ENCODE results near the gene RHOJ. TPM values are rescaled to one million over a fixed set of nuclear protein-coding genes. Genes with fewer than 3 reads are reported as not detected.
A peak's percentile ranks its signal among the peaks of the same experiment; 100 is the strongest.

The RHOJ gene
- total RNA-seq, 2 donors from 2014 or later: 2.5 to 6.6 TPM

GRCh38 chr14:63212209-63212608 is 8.0 kb downstream of the RHOJ start:
- H3K27me3 ChIP-seq (replicated peaks; ENCODE audit: insufficient read depth): no peaks in the 10 kb centered on the region
- no peaks in the 10 kb centered on the region for H3K4me1 ChIP-seq (replicated peaks)
- WGBS: 74% methylated on average over 2 of the region's 2 CpGs
- H3K4me3 ChIP-seq: no peak overlapping the region
- H3K27ac ChIP-seq: no peak overlapping the region
- DNase-seq (ENCODE audit: low spot score): no peak
- H3K9me3 ChIP-seq: no peaks in the 10 kb centered on the region
- intact Hi-C loops (cut with DNase I): no loop called here
- TF ChIP-seq POLR2AphosphoS5 (IDR thresholded peaks at IDR 0.05) (no peak), CTCF (IDR thresholded peaks at IDR 0.05) (no peak), POLR2A (IDR thresholded peaks at IDR 0.05) (no peak)
- no peaks in the 10 kb centered on the region for H3K36me3 ChIP-seq

- H3K9me3 ChIP-seq: no peaks in the 10 kb centered on the region
- H3K36me3 ChIP-seq: no peaks in the 10 kb centered on the region
- intact Hi-C loops (cut with DNase I): no loop called here
- no peak for DNase-seq (ENCODE audit: low spot score)
- H3K4me1 ChIP-seq (replicated peaks): no peaks in the 10 kb centered on the region
- WGBS: 96% methylated on average over 2 of the region's 2 CpGs
- no peak overlapping the region for H3K27ac ChIP-seq
- no peaks in the 10 kb centered on the region for H3K27me3 ChIP-seq (replicated peaks; ENCODE audit: insufficient read depth)
- TF ChIP-seq POLR2A (IDR thresholded peaks at IDR 0.05) (no peak), CTCF (IDR thresholded peaks at IDR 0.05) (no peak), POLR2AphosphoS5 (IDR thresholded peaks at IDR 0.05) (no peak)
- no peak overlapping the region for H3K4me3 ChIP-seq
These were observed 8.7 kb downstream of the RHOJ start for GRCh38 chr14:63212776-63213500.

GRCh38 chr14:63214417-63215196 is 10.4 kb downstream of the RHOJ start:
- no peak for DNase-seq (ENCODE audit: low spot score)
- no peak overlapping the region for H3K27ac ChIP-seq
- 72% methylated on average over 5 of the region's 5 CpGs for WGBS
- no peak overlapping the region for H3K4me3 ChIP-seq
- no peaks in the 10 kb centered on the region for H3K4me1 ChIP-seq (replicated peaks)
- no peaks in the 10 kb centered on the region for H3K9me3 ChIP-seq
- intact Hi-C loops (cut with DNase I): no loop called here
- no peaks in the 10 kb centered on the region for H3K27me3 ChIP-seq (replicated peaks; ENCODE audit: insufficient read depth)
- no peak for TF ChIP-seq POLR2AphosphoS5 (IDR thresholded peaks at IDR 0.05)
- no peak for TF ChIP-seq CTCF (IDR thresholded peaks at IDR 0.05)
- no peaks in the 10 kb centered on the region for H3K36me3 ChIP-seq

GRCh38 chr14:63220526-63220925 is 16.3 kb downstream of the RHOJ start:
- H3K27ac ChIP-seq: no peak overlapping the region
- WGBS: 17% methylated on average over 3 of the region's 3 CpGs

More at GRCh38 chr14:63220526-63220925, 16.3 kb downstream of the RHOJ start:
- no peaks in the 10 kb centered on the region for H3K4me1 ChIP-seq (replicated peaks)
- DNase-seq (ENCODE audit: low spot score): no peak
- no peak overlapping the region for H3K4me3 ChIP-seq
- H3K9me3 ChIP-seq: no peaks in the 10 kb centered on the region
- TF ChIP-seq POLR2AphosphoS5 (IDR thresholded peaks at IDR 0.05) (peak; percentile 12), POLR2A (IDR thresholded peaks at IDR 0.05) (no peak), CTCF (IDR thresholded peaks at IDR 0.05) (no peak)
- intact Hi-C loops (cut with DNase I): no loop called here
- no peaks in the 10 kb centered on the region for H3K27me3 ChIP-seq (replicated peaks; ENCODE audit: insufficient read depth)
- H3K36me3 ChIP-seq: no peaks in the 10 kb centered on the region
